Colonic mucosa (tissue), 4 donors: ENCODE measurements around the gene SMIM36. TPM values are rescaled to one million over a fixed set of nuclear protein-coding genes. Genes with fewer than 3 reads are reported as not detected.

Experiments
- DNase-seq: peaks from one replicate; pipeline ENCODE4 v3.0.0-alpha.2; 2020
- H3K27ac ChIP-seq: fragments of 200-600 bp; one replicate; pipeline ENCODE4 v1.8.0; 2021
- H3K27me3 ChIP-seq: fragments of 200-600 bp; one replicate; pipeline ENCODE4 v1.8.0; 2021
- H3K36me3 ChIP-seq: fragments of 200-600 bp; one replicate; pipeline ENCODE4 v1.8.0; 2021
- H3K4me1 ChIP-seq: fragments of 200-600 bp; one replicate; pipeline ENCODE4 v1.8.0; 2021; ENCODE audit warnings: mild to moderate bottlenecking
- H3K4me3 ChIP-seq: fragments of 200-600 bp; one replicate; pipeline ENCODE4 v1.8.0; 2021
- H3K9ac ChIP-seq, 2 donors: one replicate each; pipeline ENCODE4 v1.7.0; 2013; ENCODE audit warnings: control low read depth in 2 of 2, low read depth in 2 of 2, low read length in 2 of 2
- H3K9me3 ChIP-seq: fragments of 200-600 bp; one replicate; pipeline ENCODE4 v1.8.0; 2021
- intact Hi-C: fragments of 100-400 bp; cut with DNase I; formaldehyde crosslinking; loops from one replicate; pipeline ENCODE4 v1.14.1; 2022
- total RNA-seq, 2 donors: library from RNA; stranded (reverse); fragmentation: NEBNext Ultra II Directional in 1 of 2; extraction: Animal tissue kit (Norgen Biotek cat#: 25700) in 1 of 2; gene quantifications; one replicate each; pipeline ENCODE4 v1.2.1, GENCODE V29; 2021
- TF ChIP-seq, protein P1 (sequence below): fragments of 200-600 bp; IDR thresholded peaks from one replicate; pipeline ENCODE4 v1.8.0; 2022; ENCODE audit warnings: antibody characterized with exemption, mild to moderate bottlenecking
- donor health status: healthy.
- donor health status: DM: no; HTN: no; CAD: no.
- donor health status: DM: no; HTN: no; CAD: no.

Gene SMIM36
- total RNA-seq = not detected

- no peak within 1 kb of the TSS for H3K4me3 ChIP-seq
- TF ChIP-seq, protein P1, sequence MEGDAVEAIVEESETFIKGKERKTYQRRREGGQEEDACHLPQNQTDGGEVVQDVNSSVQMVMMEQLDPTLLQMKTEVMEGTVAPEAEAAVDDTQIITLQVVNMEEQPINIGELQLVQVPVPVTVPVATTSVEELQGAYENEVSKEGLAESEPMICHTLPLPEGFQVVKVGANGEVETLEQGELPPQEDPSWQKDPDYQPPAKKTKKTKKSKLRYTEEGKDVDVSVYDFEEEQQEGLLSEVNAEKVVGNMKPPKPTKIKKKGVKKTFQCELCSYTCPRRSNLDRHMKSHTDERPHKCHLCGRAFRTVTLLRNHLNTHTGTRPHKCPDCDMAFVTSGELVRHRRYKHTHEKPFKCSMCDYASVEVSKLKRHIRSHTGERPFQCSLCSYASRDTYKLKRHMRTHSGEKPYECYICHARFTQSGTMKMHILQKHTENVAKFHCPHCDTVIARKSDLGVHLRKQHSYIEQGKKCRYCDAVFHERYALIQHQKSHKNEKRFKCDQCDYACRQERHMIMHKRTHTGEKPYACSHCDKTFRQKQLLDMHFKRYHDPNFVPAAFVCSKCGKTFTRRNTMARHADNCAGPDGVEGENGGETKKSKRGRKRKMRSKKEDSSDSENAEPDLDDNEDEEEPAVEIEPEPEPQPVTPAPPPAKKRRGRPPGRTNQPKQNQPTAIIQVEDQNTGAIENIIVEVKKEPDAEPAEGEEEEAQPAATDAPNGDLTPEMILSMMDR = no peak
- no peak for DNase-seq
- no peak within 1 kb of the TSS for H3K27ac ChIP-seq
- H3K27me3 ChIP-seq = no peaks in the 10 kb centered on the region
- H3K4me1 ChIP-seq = no peaks in the 10 kb centered on the region
- intact Hi-C loops = loop anchor here (5.0 kb wide), 2 partner anchors 159 to 519 kb away; no protein-coding TSS in a partner anchor
- H3K9me3 ChIP-seq = no peaks in the 10 kb centered on the region
- H3K9ac ChIP-seq = no peak within 1 kb of the TSS
- no peaks in the 10 kb centered on the region for H3K36me3 ChIP-seq
Observed at GRCh38 chr17:55510986-55511721, at the start of gene SMIM36. Gene SMIM36 (minus strand): TSS chr17:55511452.

GRCh38 chr17:55555772-55556171 lies 44.5 kb upstream of the SMIM36 start:
- no peak for DNase-seq

DNA sequence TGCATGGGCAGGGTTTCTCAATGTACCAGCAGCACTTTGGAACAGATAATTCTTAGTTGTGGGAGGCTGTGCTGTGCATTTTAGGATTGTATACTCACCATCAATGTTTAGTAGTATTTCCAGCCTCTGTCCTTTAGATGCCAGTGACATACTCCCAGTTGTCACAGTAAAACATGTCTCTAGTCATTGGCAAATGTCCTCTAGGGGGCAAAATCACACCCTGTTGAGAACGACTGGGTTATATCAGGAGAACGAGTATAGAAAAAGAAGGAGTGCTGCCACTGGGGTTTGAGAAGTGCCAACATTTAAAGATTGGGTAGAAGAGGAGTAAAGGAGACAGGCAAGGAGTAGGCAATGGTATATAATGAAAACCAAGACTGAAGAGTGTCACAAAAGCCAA lies 37.9 kb upstream of the SMIM36 start:
- Histone ChIP-seq H3K36me3 (no peaks in the 10 kb centered on the region), H3K9me3 (no peaks in the 10 kb centered on the region), H3K4me3 (no peak overlapping the region), H3K27ac (no peak overlapping the region), H3K9ac (no peak overlapping the region), H3K4me1 (no peaks in the 10 kb centered on the region), H3K27me3 (no peaks in the 10 kb centered on the region)
- TF ChIP-seq, protein P1 = no peak
- intact Hi-C loops = no loop called here
- no peak for DNase-seq

More at GRCh38 chr17:55555772-55556171, 44.5 kb upstream of the SMIM36 start:
- Histone ChIP-seq H3K9ac (no peak overlapping the region), H3K27me3 (no peaks in the 10 kb centered on the region), H3K9me3 (no peaks in the 10 kb centered on the region), H3K4me1 (no peaks in the 10 kb centered on the region), H3K27ac (no peak overlapping the region), H3K36me3 (no peaks in the 10 kb centered on the region), H3K4me3 (no peak overlapping the region)
- intact Hi-C loops = no loop called here
- TF ChIP-seq, protein P1 = no peak

DNA sequence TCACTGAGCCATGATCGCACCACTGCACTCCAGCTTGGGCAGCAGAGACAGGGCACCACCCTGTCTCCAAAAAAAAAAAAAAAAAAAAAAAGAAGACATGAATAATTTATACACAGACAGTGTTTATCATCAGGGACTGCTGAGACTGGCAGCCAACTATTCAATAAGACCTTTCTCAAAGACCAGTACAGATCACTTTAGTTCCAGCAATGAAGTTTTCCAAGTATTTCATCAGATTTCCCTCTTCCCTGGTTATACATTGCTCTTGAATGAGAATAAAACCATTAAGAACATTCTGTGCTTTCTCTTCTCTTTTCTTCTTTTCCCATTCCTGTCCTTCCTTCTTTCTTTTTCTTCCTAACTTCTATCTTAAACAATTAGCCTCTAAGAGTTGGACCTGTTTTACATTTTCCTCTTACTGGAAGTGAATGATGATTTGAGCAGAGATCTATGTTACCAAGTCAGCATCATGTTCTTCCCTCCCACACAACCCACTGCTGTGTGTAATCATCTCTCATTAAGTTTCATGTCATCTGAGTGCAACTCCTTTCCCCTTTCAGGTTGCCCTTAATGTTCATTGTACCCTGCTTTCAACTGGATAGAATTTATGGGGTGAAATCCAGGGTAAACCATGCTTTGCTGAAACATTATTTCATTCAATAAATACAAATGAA lies 35.9 kb upstream of the SMIM36 start:
- no peaks in the 10 kb centered on the region for H3K27me3 ChIP-seq
- TF ChIP-seq, protein P1 = no peak
- H3K27ac ChIP-seq = no peak overlapping the region
- no peaks in the 10 kb centered on the region for H3K4me1 ChIP-seq
- no peaks in the 10 kb centered on the region for H3K36me3 ChIP-seq
- intact Hi-C loops = no loop called here
- no peak overlapping the region for H3K4me3 ChIP-seq
- no peak overlapping the region for H3K9ac ChIP-seq
- DNase-seq = no peak
- H3K9me3 ChIP-seq = no peaks in the 10 kb centered on the region

DNA sequence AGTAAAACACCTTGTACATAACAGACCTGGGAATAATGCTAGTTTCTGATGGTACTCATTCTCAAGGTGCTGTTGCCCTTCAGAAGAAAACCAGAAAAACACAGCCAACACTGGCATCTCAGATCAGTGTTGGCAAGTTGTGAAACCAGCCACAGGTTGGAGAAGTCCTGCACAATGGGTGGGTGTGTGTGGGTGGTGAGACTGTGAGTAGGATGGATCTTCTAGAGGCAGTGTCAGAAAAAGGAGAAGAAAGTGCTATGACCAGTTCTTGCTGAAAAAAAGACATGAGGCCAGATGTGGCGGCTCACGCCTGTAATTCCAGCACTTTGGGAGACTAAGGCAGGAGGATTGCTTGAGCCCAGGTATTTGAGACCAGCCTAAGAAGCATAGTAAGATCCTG lies 35.2 kb upstream of the SMIM36 start:
- Histone ChIP-seq H3K36me3 (no peaks in the 10 kb centered on the region), H3K27me3 (no peaks in the 10 kb centered on the region), H3K4me3 (no peak overlapping the region), H3K27ac (no peak overlapping the region), H3K9ac (no peak overlapping the region), H3K9me3 (no peaks in the 10 kb centered on the region), H3K4me1 (no peaks in the 10 kb centered on the region)
- intact Hi-C loops = no loop called here
- DNase-seq = no peak
- TF ChIP-seq, protein P1 = no peak
